ENCODE results near the gene CIBAR2.

CIBAR2 gene

DNA sequence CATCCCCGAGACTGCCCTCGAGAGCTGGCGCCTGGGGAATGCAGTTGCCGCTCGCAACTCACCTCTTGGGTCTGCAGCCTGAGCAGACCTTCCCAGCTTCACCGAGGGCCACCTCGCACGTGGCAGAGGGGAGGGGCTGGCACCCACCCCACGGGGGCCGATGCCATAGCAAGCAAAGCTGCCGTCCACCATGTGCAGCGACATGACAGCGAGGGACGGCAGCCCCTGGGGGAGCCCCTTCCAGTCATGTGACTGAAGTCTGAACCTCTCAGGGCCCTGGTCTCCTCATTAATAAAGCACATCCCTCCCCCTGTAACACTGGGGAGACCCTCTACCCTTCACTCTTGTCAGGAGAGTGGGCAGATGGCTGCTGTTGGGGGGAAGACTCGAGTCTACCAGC lies 30.5 kb downstream of the CIBAR2 start:
- DNase-seq, result no peak

DNA sequence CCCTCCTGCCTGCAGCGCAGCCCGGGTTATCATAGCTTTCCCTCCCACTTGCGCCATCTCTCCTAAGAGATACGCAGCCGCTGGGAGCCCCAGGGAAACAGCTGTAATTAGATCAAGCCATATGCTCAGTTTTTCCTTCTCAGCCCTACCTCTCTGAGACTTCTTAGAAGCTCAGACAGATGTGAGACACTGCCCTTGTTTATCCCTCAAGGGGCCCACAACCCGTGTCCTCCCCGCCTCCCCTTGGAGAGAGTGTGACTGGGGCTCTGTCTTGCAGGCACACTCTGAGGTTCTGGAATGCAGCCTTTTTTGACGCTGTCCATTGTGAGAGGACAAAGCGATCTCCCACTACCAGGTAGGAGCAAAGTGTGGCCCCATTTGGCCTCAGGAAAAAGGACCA lies 31.2 kb downstream of the CIBAR2 start:
- DNase-seq, result no peak

DNA sequence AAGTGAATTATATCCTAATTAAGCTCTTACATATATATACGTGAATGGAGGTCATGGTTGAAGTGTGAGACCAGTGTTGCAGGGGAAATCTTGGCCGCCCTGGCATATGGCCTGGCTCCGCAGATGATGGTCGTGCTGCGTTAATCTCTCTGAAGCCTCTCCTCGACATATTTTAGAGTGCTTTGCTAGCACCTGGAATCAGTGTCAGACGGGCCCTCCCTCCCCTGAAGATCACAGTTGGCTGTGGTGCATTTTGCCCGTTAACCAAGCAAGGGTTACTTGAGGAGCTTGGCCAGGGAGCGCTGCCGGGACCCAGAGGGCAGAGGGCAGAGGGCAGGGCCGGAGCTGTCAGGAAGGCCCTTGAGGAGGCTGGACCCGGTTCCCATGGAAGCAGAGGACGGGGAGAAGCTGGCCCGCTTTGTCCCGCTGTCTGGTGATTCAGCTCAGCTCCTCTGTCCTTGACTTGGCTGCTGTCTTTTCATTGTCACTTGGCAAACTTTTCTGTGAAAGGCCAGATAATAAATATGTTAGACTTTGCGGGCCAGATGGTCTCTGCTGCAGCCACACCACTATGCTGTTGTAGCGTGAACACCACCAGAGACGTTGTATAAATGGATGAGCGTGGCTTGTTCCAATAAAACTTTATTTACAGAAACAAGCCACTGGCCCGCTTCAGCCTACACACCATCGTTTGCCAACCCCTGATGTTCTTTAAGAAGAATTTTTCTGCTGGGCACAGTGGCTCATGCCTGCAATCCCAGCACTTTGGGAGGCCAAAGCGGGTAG lies 32.3 kb downstream of the CIBAR2 start:
- DNase-seq, result no peak

DNA sequence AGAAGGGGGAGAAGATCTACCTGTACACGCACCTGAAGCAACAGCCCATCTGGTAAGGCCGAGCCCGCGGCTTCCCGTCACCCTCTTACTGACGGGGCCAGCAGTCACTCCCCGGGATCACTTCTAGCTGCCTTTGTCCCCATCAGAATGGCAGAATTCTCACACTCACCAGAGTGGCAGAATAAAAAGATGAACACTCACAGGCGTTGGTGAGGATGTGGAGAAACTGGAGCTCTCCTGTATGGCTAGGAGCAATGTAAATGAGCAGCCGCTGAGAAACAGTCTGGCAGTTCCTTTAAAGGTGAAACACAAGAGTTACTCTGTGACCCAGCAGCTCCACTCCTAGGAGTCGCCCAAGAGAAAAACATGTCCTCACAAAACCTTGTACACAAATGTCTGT lies 33.3 kb downstream of the CIBAR2 start:
- no peak for DNase-seq

DNA sequence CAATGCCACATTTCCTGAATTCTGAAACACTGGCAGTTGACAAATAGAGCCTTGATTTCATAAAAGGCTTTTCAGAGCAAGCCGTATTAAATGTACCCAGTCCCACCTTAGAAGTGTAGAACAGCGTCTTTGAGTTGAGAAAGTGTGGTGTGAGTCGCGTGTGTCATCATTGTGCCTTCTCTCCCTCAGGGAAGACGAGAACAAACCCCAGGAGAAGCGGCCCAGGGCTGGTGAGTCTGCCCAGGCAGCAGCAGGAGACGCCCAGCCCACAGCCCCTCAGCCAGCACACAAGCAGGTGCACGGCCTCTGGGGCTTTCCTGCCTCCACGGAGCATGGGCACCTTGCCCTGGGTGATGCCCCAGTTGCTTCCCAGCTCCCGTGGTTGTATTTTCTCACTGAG lies 34.0 kb downstream of the CIBAR2 start:
- no peak for DNase-seq

DNA sequence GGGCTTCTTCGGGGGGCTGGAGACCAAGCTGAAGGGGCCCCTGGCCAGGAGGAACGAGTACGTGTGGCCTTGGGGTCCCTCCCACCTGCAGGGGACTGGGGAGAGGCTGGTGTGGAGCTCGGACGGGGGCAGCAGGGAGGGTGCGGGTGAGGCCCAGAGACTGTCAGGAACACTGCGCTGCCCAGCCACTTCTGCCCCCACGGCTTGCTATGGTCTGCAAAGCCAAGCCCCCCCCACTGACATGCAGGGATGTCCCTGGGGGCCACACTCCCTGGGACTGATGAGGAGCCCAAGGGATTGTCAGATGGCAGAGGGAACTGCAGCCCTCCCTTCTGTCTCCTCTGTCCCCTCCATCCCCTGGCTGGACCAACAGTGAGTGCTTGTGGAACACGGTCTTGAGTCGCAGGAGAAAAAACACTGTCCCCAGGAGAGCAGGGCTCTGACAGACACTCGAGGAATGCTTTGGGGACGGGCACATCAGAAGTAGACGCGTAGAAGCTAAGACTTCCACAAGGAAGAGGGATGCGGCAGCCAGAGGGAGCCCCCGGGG lies 34.6 kb downstream of the CIBAR2 start:
- DNase-seq, result no peak

DNA sequence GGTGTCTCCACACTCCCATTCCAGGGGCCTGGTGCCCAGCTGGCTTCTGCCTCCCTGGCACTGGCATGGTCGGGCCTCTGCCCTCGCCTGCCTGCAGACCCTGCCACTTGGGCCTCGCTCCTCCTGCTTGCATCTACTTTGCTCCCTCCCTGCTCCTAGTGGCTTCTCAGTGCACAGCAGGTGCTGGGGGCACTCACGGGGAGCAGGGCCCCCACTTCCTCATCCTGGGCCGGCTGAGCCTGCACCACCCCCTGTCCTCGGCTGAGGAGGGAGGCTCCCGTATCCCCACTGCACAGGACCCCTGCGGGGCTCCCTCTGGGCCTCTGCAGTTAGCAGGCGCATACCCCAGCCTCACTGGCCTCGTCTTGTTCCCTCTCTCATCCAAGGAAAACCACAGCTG lies 35.2 kb downstream of the CIBAR2 start:
- DNase-seq, result no peak

DNA sequence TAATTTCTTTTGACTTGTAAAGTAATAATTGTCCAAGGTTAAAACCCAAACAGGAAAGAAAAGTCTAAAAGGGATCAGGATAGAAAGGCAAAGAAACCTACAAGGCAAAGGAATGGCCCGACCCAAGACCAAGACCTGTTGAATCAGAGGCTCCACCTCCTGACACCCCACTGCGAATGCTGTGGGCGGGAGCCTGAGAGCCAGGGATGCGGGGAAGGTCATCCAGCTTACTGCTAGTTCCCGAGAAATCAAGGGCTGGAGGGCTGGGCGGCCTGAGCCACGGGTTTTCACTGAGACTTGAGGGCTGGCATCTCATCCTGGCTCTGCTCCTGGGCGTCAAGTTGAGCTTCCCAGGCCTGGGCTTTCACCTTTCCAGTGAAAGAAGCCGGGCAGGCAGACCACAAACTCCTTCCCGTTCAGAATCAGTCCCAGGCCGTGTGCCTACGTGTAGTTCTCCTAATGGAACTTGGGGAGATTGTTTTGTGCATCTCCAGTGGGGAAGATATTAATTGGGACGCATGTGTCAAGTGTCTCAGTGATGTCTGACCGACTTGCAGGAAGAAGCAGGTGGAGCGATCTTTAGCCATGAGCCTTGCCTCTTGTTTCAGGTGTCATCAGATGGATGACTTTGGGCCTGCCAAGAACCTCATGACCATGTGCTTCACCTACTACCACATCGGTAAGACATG lies 36.9 kb downstream of the CIBAR2 start:
- no peak for DNase-seq

DNA sequence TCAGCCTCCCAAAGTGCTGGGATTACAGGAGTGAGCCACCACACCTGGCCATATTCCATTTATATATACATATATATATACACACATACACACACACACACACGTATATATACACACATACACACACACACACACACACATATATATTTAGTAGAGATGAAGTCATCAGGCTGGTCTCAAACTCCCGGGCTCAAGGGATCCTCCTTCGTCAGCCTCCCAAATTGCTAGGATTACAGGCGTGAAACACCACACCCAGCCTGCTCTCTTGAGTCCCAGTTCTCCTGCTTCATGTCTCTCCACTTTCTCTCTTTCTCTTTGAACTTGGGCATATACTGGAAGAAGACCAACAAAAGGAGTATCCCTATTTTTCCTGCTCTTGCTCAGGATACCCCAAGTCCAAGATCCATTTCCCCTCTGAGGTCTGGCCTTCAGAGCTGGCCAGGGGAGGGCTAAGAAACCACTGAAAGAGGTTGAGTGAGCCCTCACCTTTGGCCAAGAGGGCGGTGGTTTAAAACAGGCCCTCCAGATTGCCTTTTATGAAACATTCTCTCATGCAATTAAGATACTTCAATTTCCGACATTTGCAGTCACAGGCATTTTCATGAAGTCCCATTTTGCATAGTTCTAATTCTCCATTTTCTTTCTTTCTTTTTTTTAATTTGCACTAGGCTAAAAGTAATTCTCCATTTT lies 37.9 kb downstream of the CIBAR2 start:
- DNase-seq, result no peak

DNA sequence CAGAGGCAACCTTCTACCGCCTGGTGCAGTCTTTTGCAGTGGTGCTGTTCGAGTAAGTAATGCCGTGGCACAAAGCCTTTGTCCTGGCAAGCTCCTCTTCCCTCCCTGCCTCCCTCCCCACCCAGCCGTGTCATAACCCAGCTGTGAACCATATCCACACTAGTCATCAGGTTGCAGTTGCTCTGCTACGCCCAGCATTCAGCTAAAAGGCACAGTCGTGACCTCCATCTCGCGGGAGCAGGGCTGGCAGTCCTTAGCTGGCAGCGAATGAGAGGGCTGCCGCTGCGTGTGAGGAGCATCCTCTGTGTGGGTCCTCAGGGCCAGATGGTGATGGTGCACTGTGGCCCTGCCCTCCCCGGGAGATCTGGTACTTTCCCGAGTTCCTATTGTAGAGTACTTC lies 39.3 kb downstream of the CIBAR2 start:
- DNase-seq, result no peak

DNA sequence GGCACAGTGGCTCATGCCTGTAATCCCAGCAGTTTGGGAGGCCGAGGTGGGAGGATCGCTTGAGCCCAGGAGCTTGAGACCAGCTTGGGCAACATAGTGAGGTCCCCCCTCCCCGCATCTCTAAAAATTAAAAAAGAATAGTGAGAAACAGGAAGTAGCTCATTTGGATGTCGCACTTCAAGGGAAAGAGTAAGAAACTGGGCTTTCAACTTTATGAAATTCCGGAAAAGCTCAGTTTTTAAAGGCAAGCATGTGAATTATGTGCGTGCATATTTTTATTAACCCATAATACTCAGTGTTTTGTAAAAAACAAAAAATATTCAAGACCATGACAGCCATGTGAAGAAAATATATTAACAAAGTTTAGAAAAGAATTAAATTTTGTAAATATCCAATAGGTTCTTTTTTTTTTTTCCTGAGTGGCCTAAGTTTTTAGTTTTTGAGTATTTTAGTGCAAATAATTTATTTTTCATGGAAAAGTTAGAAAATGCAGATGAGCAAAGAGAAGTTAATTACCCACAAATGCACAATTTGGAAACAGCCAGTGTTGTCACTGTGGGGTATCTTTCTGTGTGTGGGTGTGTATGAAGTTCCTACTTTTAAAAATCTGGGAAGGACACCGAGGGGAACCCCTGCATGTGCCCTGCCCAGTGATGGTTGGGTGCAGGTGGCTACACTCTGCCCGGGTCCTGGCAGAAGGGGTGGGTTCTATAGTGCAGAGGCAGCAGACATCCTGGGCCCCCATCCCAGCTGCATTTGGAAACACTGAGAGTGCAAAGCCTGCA lies 40.0 kb downstream of the CIBAR2 start:
- no peak for DNase-seq

DNA sequence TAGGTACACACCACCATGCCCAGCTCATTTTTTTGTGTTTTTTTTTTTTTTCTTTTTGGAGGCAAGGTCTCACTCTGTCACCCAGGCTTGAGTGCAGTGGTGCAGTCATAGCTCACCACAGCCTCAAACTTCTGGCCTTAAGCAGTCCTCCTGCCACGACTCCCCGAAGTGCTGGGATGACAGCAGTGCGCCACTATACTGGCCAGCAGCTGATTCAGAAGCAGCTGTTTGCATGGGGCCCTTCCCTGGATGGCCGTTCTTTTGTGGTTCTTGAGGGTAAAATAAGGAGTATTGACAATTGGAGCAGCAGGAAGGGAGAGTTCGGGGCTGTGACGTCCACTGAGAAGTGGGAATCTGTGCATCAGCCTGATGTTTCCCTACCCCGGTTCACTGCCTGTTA lies 43.1 kb downstream of the CIBAR2 start:
- no peak for DNase-seq

DNA sequence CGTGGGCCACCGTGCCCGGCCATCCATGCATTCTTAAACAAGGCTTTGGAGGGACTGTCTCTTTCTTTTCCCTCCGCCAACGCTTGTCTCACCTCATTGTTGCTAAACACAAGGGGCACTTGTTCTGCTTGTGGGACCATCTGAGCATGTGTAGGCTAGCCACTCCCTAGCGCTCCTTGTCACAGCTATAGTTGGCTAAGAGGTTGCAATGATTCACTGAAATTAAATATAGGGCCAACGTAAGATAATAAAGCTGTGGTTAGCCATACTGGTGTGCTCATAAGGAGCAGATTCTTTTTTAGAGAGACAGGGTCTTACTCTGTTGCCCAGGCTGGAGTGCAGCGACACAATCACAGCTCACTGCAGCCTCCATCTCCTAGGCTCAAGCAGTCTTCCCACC lies 43.5 kb downstream of the CIBAR2 start:
- no peak for DNase-seq

DNA sequence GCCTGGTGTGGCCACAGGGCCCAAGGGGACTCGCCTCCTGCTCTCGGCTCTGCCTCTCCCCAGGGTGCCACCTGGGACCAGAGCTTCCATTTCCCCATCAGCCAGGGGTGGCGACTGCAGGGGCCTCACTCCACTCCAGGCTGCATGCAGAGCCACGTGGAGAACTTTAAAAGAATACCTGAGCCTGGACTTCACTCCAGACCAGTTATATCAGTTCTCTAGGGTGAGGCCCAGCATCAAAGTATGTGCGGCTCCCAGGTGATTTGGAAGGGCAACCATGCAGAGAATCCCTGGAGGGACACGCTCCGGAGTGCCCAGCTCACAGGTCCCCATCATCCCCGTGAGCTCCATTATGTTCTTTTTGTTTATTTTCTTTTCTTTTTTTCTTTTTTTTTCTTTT lies 44.8 kb downstream of the CIBAR2 start:
- no peak for DNase-seq

DNA sequence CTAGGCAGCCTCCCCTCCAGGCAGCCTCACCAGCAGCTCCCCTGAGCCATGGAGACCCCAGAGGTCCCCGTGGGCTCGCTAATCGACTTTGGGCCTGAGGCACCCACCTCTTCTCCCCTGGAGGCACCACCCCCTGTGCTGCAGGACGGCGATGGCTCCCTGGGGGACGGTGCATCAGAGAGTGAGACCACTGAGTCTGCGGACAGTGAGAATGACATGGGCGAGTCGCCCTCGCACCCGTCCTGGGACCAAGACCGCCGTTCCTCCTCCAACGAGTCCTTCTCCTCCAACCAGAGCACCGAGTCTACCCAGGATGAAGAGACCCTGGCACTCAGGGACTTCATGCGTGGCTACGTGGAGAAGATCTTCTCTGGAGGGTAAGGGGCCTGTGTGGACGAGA lies 45.2 kb downstream of the CIBAR2 start:
- DNase-seq, result no peak

DNA sequence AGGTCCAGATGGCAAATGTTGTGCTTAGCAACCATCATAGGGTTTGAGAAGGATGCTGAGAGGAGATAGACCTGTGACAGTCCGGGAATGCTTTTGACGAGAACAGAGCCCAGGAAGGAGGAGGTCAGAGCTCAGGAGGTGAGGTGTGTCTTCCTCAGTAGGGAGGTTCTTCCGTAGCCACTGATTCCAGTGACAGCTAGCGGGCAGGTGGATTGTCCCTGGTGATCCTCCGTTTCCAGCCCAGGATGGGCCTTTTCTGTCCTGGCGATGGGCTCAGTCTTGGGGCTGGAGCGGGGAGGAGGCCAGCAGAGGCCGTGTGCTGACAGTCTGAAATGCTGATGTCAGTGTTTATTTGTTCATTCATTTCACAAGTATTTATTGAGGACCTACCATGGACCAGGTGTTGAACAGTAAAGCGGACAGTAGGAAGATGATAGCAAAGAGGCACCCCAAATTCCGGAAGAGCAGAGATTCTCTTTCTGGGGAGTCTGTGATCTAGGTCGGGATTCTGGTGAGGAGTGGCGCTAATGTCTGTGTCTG lies 45.9 kb downstream of the CIBAR2 start:
- DNase-seq, result no peak

DNA sequence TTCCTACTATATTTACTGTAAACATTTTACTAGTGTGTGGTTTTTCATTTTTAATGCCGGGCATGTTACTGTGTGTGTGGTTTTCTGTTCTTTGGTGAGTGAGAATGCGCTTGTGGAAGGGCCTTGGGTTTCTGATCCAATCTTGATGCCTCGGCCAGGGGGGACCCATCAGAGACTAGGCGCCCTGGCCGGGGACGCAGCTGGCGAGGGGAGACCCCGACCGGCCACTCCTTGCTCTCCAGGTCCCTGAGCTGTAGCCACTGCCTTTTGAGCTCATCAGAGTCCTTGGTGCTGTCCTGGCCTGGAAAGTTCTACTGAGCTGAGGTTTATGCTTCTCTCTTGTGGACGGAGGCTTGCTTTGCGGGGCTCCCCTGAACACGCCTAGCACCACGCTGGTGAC lies 47.2 kb downstream of the CIBAR2 start:
- no peak for DNase-seq

DNA sequence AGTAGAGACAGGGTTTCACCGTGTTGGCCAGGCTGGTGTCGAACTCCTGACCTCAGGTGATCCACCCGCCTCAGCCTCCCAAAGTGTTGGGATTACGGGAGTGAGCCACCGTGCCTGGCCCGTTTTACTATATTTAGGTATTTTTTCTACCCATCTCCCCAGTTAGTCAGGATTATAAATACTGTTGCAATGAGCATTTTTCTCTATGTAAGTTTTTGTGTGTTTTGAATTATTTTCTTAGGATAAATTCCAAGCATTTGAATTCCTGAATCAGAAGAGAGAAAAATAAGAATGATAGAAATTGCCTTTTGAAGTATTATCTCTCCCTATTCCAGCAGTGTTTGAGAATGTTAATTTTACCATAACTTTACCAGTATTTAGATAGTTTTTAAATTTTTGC lies 48.1 kb downstream of the CIBAR2 start:
- DNase-seq, result no peak

DNA sequence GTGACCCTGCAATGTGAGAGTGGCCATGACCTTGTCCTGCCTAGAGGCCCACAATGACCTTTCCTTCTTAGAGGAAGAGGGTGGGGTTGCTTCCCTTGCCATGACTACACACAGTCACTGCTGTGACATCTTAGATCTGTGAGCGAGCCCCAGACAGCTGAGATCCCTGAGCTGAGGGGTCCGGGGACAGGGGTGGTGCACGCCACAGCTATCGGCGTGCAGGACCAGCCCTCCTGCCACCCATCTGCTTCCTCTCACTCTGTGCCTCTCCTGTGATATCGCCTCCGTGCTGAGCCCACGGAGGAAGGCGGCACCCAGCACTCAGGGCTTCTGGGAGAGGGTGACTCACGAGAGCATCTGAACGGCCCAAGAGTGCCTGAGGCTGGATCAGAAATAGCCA lies 49.4 kb downstream of the CIBAR2 start:
- DNase-seq, result no peak

DNA sequence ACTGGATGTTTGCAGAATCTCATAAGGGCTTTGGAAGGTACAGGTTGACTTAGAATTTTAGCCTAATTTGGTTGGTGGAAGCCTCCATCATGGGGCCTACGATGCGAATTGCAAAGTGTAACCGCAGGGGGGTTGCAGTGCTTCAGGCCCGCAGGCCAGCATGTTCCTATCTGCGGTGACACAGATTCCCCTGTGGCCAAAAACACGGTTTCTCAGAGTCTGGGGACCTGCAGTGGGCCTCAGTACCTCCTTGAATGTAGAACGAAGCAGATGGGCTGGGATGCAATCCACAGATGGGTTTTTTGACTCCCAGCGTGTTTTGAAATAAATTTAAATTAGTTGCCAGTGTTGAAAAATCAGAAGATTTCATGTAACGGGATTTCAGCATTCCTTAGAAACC lies 49.9 kb downstream of the CIBAR2 start:
- no peak for DNase-seq

DNA sequence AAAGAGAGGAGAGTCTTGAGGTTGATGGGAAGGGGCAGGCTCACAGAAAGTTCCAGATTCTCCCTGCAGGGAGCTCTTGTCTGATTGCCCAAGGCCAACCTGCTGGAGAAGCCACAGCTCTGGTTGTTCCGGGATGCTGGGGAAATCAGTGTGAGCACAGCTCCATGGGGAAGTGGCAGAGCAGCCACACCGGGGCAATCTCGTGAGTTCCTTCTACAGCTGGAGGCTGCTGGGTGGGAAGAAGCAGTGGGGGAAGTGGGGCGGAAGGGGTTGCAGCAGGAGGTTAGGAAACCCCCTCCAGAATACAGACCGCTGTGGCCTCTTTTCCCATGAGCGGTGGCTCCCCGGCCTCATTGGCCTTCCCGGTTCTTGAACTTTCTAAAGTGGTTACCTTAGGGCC lies 50.7 kb downstream of the CIBAR2 start:
- no peak for DNase-seq

DNA sequence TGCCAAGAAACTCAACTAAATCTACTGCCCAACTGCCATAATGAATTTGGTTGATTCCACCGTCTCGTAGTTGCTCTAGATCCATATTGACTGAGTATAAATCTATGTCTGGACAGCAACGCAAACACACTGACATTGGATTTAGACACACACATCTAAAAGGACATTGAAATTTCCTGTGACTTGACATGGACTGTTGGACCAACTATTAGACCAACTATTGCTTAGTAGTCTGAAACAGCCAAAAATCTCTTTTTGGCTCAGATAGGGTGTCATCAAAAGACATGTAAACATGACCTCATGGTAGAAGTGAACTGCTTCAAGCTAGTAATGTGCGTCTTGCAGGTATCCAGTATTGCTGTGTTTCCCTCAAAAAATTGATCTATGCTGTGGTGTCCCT lies 53.4 kb downstream of the CIBAR2 start:
- no peak for DNase-seq

DNA sequence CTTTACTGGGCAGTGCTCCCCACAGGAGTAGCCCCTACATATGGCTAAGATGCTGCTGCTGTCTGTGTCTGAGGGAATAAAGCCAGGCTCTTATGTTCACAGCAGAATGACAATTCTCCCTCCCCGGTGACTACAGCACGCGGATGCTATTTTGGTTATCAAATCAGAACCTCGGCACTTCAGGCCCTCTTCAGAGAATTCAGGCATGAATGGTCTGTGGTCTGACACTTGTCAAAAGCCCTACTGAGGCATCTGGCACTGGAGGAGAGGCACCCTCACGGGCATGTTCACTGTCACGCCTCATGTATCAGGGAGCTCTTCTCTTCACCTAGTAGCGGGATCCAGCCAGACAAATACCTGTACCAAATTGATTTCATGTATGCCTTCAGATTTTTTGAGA lies 54.3 kb downstream of the CIBAR2 start:
- peak; percentile 19 for DNase-seq
